Endothelial cell of umbilical vein (primary cell): ENCODE measurements around the gene ST6GALNAC6. TPM values are rescaled to one million over a fixed set of nuclear protein-coding genes. Genes with fewer than 3 reads are reported as not detected.

ENCODE experiments used
- BruUV-seq: library from RNA; stranded (reverse); fragments of 400-500 nt; replicated peaks from 2 replicates; lab custom pipeline; 2021; lab: Mats Ljungman, UMichigan
- CTCF ChIA-PET: fragments of 300-600, 350-600 bp; sonication (Branson Sonifier 250); formaldehyde crosslinking; loops from one replicate; lab custom pipeline; 2021; ENCODE audit warnings: antibody characterized with exemption, inconsistent platforms; lab: Charles Lee
- POLR2A ChIA-PET: fragments of 300-600, 350-600 bp; sonication (Branson Sonifier 250); formaldehyde crosslinking; loops from one replicate; lab custom pipeline; 2021; ENCODE audit warnings: antibody characterized with exemption, inconsistent platforms; lab: Charles Lee
- DNase-seq: peaks from one replicate; pipeline ENCODE4 v3.0.0-alpha.2; 2011; ENCODE audit warnings: low read depth, low spot score
- FAIRE-seq: peaks from 2 replicates; lab custom pipeline; 2011; peaks lifted over from hg19 to GRCh38; lab: Jason Lieb, UNC
- H2AFZ ChIP-seq: 2 replicates; pipeline ENCODE4 v1.6.0; 2012; ENCODE audit warnings: low read depth, low read length, control low read depth, inconsistent platforms
- H3K27ac ChIP-seq: 2 replicates; pipeline ENCODE4 v1.5.1; 2011; ENCODE audit warnings: low read depth, mild to moderate bottlenecking, control low read depth, low read length, moderate library complexity; ENCODE audit not compliant: insufficient read depth
- H3K27me3 ChIP-seq, 2 experiments: 2 replicates each; pipeline versions ENCODE4 v1.6.0 to v1.6.1; 2011; ENCODE audit warnings: low read length in 2 of 2, mixed read lengths in 1 of 2; ENCODE audit not compliant: control insufficient read depth in 2 of 2, insufficient read depth in 2 of 2
- H3K36me3 ChIP-seq, 2 experiments: 2 replicates in 1 of 2; 3 replicates in 1 of 2; pipeline ENCODE4 v1.5.1; 2011; ENCODE audit warnings: low read length in 2 of 2, mild to moderate bottlenecking in 1 of 2, moderate library complexity in 1 of 2; ENCODE audit not compliant: control insufficient read depth in 2 of 2, insufficient read depth in 2 of 2; ENCODE audit errors: extremely low read depth in 1 of 2
- H3K4me1 ChIP-seq: 3 replicates; pipeline ENCODE4 v1.5.1; 2011; ENCODE audit warnings: mild to moderate bottlenecking, low read length; ENCODE audit not compliant: control insufficient read depth, insufficient read depth; ENCODE audit errors: extremely low read depth
- H3K4me2 ChIP-seq: 2 replicates; pipeline ENCODE4 v1.6.1; 2011; ENCODE audit warnings: low read length, control low read depth, mixed read lengths; ENCODE audit not compliant: insufficient read depth
- H3K4me3 ChIP-seq, 3 experiments: fragments of 200-600 bp in 1 of 3; sonication (generic), shearing (Covaris generic) in 1 of 3; replicated peaks in 1 of 3; 2 replicates each; pipeline ENCODE4 v1.5.1; 2011 to 2016; ENCODE audit warnings: control low read depth in 3 of 3, low read length in 3 of 3, mild to moderate bottlenecking in 2 of 3, inconsistent platforms in 1 of 3, low read depth in 1 of 3, moderate library complexity in 1 of 3; ENCODE audit not compliant: insufficient read depth in 1 of 3
- H3K79me2 ChIP-seq: 2 replicates; pipeline ENCODE4 v1.6.0; 2012; ENCODE audit warnings: low read length, inconsistent platforms; ENCODE audit not compliant: control insufficient read depth, insufficient read depth
- H3K9ac ChIP-seq: replicated peaks from 2 replicates; pipeline ENCODE3; 2011; ENCODE audit warnings: low read length, control low read depth; ENCODE audit not compliant: insufficient read depth; ENCODE audit errors: extremely low read depth
- H3K9me1 ChIP-seq: replicated peaks from 3 replicates; pipeline ENCODE4 v1.6.0; 2011; ENCODE audit warnings: mild to moderate bottlenecking, low read length; ENCODE audit not compliant: control insufficient read depth, insufficient read depth; ENCODE audit errors: extremely low read depth
- H3K9me3 ChIP-seq: replicated peaks from 2 replicates; pipeline ENCODE4 v1.5.1; 2012; ENCODE audit warnings: low read length, inconsistent platforms; ENCODE audit not compliant: control insufficient read depth, insufficient read depth
- H4K20me1 ChIP-seq: replicated peaks from 2 replicates; pipeline ENCODE3; 2011; ENCODE audit warnings: mild to moderate bottlenecking, low read length; ENCODE audit not compliant: control insufficient read depth, insufficient read depth; ENCODE audit errors: extremely low read depth
- CTCF ChIP-seq, 2 donors: IDR thresholded peaks; 1 replicate in 1 of 2; 2 replicates in 1 of 2; pipeline ENCODE4 v1.5.1; 2011; ENCODE audit warnings: low read length in 2 of 2, mild to moderate bottlenecking in 2 of 2, moderate library complexity in 2 of 2, control low read depth in 1 of 2, inconsistent platforms in 1 of 2, low read depth in 1 of 2; ENCODE audit not compliant: insufficient read depth in 1 of 2; ENCODE audit errors: extremely low read depth in 1 of 2
- EZH2 ChIP-seq: IDR thresholded peaks from 2 replicates; pipeline ENCODE4 v1.6.1; 2012; ENCODE audit warnings: borderline replicate concordance, low read depth, mild to moderate bottlenecking, moderate library complexity, low read length, inconsistent platforms; ENCODE audit not compliant: severe bottlenecking
- FOS ChIP-seq: IDR thresholded peaks from 2 replicates; pipeline ENCODE4 v1.6.1; 2011; ENCODE audit warnings: mild to moderate bottlenecking, low read length, moderate library complexity, borderline replicate concordance; ENCODE audit not compliant: insufficient read depth
- GATA2 ChIP-seq: IDR thresholded peaks from 2 replicates; pipeline ENCODE4 v1.7.0; 2011; ENCODE audit warnings: low read depth, mild to moderate bottlenecking, moderate library complexity, mixed read lengths, low read length; ENCODE audit not compliant: insufficient read length, insufficient read depth
- JUN ChIP-seq: IDR thresholded peaks from 2 replicates; pipeline ENCODE4 v1.6.1; 2011; ENCODE audit warnings: borderline replicate concordance, low read depth; ENCODE audit not compliant: insufficient read length, insufficient read depth
- MAX ChIP-seq: IDR thresholded peaks from 2 replicates; pipeline ENCODE4 v1.6.1; 2011; ENCODE audit not compliant: insufficient read depth, insufficient read length
- MYC ChIP-seq: IDR thresholded peaks from one replicate; pipeline ENCODE4 v1.6.1; 2011; ENCODE audit warnings: mild to moderate bottlenecking, low read depth, low read length
- POLR2A ChIP-seq: IDR thresholded peaks from 2 replicates; pipeline ENCODE4 v1.6.1; 2012; ENCODE audit warnings: low read depth, mild to moderate bottlenecking, control low read depth, low read length
- POLR2AphosphoS5 ChIP-seq: IDR thresholded peaks from 2 replicates; pipeline ENCODE4 v1.6.1; 2012; ENCODE audit warnings: low read depth, mild to moderate bottlenecking, control low read depth, low read length, moderate library complexity; ENCODE audit not compliant: insufficient read depth
- dilution Hi-C: fragments of 300-500 bp; cut with MboI; formaldehyde crosslinking; loops from one replicate; pipeline ENCODE4 v1.15.0; 2019; ENCODE audit warnings: low sequenced_read_pairs; ENCODE audit not compliant: extremely low pct_ligation_motif_present
- intact Hi-C: fragments of 100-400 bp; cut with micrococcal nuclease; formaldehyde crosslinking; loops from one replicate; pipeline ENCODE4 v1.10.0; 2022
- polyA plus RNA-seq, 4 experiments: library from polyadenylated mRNA; depleted of rRNA in 3 of 4; stranded (reverse) in 3 of 4; unstranded in 1 of 4; fragments of >200 nt; gene quantifications; 2 replicates each; pipeline versions ENCODE4 v1.2.1 to v1.2.3, GENCODE V29; 2011 to 2012; ENCODE audit warnings: missing spikeins in 1 of 4
- total RNA-seq: library from RNA; stranded (reverse); gene quantifications from 2 replicates; pipeline ENCODE4 v1.2.3, GENCODE V29; 2021

ST6GALNAC6 gene
- total and polyA plus RNA-seq, 2 donors (not counting 3 experiments of a cell fraction or from before 2014, with no cell fraction given), result 43.0 to 78.9 TPM

DNA sequence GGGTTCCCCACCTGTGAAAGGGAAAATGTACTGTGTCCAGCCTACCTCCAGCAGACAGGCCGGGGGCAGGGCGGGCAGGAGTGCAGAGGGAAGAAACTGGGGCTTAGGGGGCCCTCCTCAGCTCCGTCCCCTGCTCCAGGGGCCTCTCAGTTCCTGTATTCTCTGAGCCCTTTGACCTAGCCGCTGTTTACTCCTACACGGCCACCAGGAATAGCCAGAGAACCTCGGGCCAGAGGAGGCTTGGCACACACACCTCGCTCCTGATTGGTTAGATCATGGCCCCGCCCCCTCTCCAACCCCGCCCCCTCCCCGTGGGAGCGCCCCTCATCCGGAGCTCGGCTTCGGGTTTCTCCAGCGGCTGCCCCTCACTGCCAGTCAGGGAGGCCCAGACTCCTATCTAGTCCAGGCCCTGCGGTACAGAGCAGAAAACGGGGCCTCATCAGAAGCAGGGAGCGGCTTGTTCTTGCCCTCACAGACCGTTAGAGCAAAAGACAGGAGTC, 2.2 kb downstream of the ST6GALNAC6 start:
- FAIRE-seq, result peak; percentile 67

GRCh38 chr9:127896395-127897192, 2.8 kb downstream of the ST6GALNAC6 start:
- DNase-seq (no peak), FAIRE-seq (no peak)
- no TSS peak for BruUV-seq
- intact Hi-C loops, result no loop called here
- H3K9ac ChIP-seq, result no peak overlapping the region
- POLR2A ChIA-PET, result interaction anchor here (1.4 kb wide), 1 partner anchor 14 kb away, joined by 7 read pairs; no protein-coding TSS in a partner anchor
- peaks cover 9 to 34% of the 10 kb centered on the region in 2 experiments for H3K36me3 ChIP-seq
- no peaks in the 10 kb centered on the region for H3K9me1 ChIP-seq
- H3K4me3 ChIP-seq, result no peak overlapping the region
- H2AFZ ChIP-seq, result no peak overlapping the region
- H4K20me1 ChIP-seq, result no peaks in the 10 kb centered on the region
- CTCF ChIA-PET, result interaction anchor here (0.9 to 2.7 kb wide), 6 partner anchors 14 to 162 kb away, joined by 3 to 12 read pairs (median 4); partner anchors contain the start of gene TOR2A
- no peak overlapping the region for H3K27ac ChIP-seq
- dilution Hi-C loops, result no loop called here
- peaks cover 11% of the 10 kb centered on the region for H3K4me1 ChIP-seq
- no peaks in the 10 kb centered on the region for H3K27me3 ChIP-seq
- TF ChIP-seq POLR2AphosphoS5 (no peak), FOS (no peak), MAX (no peak), MYC (no peak), GATA2 (no peak), EZH2 (no peak), POLR2A (no peak), JUN (no peak), CTCF (IDR thresholded peaks at IDR 0.05; ENCODE audit: extremely low read depth in 1 of 2, insufficient read depth in 1 of 2, low read depth in 1 of 2, low read length in 2 of 2) (no peak)
- H3K9me3 ChIP-seq, result no peaks in the 10 kb centered on the region
- peaks cover 11% of the 10 kb centered on the region for H3K79me2 ChIP-seq
- H3K4me2 ChIP-seq, result peak overlapping the region; percentile 37

More for the DNA sequence above, 2.2 kb downstream of the ST6GALNAC6 start:
- no TSS peak for BruUV-seq
- CTCF ChIA-PET, result interaction anchor here (0.9 to 2.7 kb wide), 6 partner anchors 9 to 163 kb away, joined by 3 to 12 read pairs (median 4); partner anchors contain the start of gene TOR2A
- Histone ChIP-seq H3K4me3 (peak overlapping the region in 1 of 3 experiments; percentile 14), H3K9me1 (no peaks in the 10 kb centered on the region), H4K20me1 (no peaks in the 10 kb centered on the region), H3K4me1 (peaks cover 11% of the 10 kb centered on the region), H3K79me2 (peaks cover 11% of the 10 kb centered on the region), H3K9me3 (no peaks in the 10 kb centered on the region), H3K36me3 (peaks cover 9 to 34% of the 10 kb centered on the region in 2 experiments), H3K27ac (no peak overlapping the region), H3K4me2 (peak overlapping the region; percentile 37), H2AFZ (no peak overlapping the region), H3K9ac (no peak overlapping the region), H3K27me3 (no peaks in the 10 kb centered on the region)
- TF ChIP-seq POLR2A (no peak), POLR2AphosphoS5 (no peak)
- POLR2A ChIA-PET, result interaction anchor here (1.4 kb wide), 1 partner anchor 15 kb away, joined by 7 read pairs; no protein-coding TSS in a partner anchor
- intact Hi-C loops (no loop called here), dilution Hi-C loops (no loop called here)
- peak; percentile 83 for DNase-seq
